NOMO-1 treated with DMSO at 0.1 percent for 48 hours (cell line): ENCODE measurements around the gene KMT2D.

Experiments
- DNase-seq: peaks from one replicate; lab custom pipeline; 2025; ENCODE audit not compliant: unreplicated experiment; lab: John Stamatoyannopoulos, UW

Gene KMT2D

GRCh38 chr12:49052451-49053208, 8.0 kb downstream of the KMT2D start:
- DNase-seq = no peak

GRCh38 chr12:49051777-49052438, 8.7 kb downstream of the KMT2D start:
- no peak for DNase-seq

- no peak for DNase-seq
Observed at GRCh38 chr12:49051373-49051764, 9.2 kb downstream of the KMT2D start.

- DNase-seq = no peak
Observed at GRCh38 chr12:49050507-49051372, 9.9 kb downstream of the KMT2D start.

- no peak for DNase-seq
Observed at GRCh38 chr12:49049566-49050224, 10.9 kb downstream of the KMT2D start.

GRCh38 chr12:49048953-49049352, 11.6 kb downstream of the KMT2D start:
- no peak for DNase-seq

- DNase-seq = no peak
Observed at GRCh38 chr12:49046129-49046895, 14.3 kb downstream of the KMT2D start.

GRCh38 chr12:49044660-49045059, 15.9 kb downstream of the KMT2D start:
- DNase-seq = no peak

- DNase-seq = peak; percentile 69
Observed at GRCh38 chr12:49043856-49044258, 16.7 kb downstream of the KMT2D start.

- no peak for DNase-seq
Observed at GRCh38 chr12:49043241-49043640, 17.4 kb downstream of the KMT2D start.

- DNase-seq = no peak
Observed at GRCh38 chr12:49041881-49042484, 18.6 kb downstream of the KMT2D start.

GRCh38 chr12:49041036-49041880, 19.3 kb downstream of the KMT2D start:
- DNase-seq = no peak

- no peak for DNase-seq
Observed at GRCh38 chr12:49040364-49040855, 20.2 kb downstream of the KMT2D start.

- no peak for DNase-seq
Observed at GRCh38 chr12:49039421-49040363, 20.9 kb downstream of the KMT2D start.

GRCh38 chr12:49038291-49038955, 22.2 kb downstream of the KMT2D start:
- DNase-seq = no peak

GRCh38 chr12:49037947-49038237, 22.7 kb downstream of the KMT2D start:
- DNase-seq = no peak

- DNase-seq = no peak
Observed at GRCh38 chr12:49037111-49037946, 23.3 kb downstream of the KMT2D start.
